IPS-18a (cell line): ENCODE results near the gene DONSON.
"Not testable (repeated sequence)": the region's sequence is repeated elsewhere in the genome, so short reads cannot be mapped to it uniquely, and the experiment has no call there.

ENCODE experiments used
- H3K27ac ChIP-seq: one replicate; pipeline ENCODE4 v1.5.1; 2013; ENCODE audit warnings: low read length
- H3K27me3 ChIP-seq: one replicate; pipeline ENCODE4 v1.6.1; 2013; ENCODE audit warnings: mild to moderate bottlenecking, low read length; ENCODE audit not compliant: control insufficient read depth, insufficient read depth
- H3K36me3 ChIP-seq: one replicate; pipeline ENCODE4 v1.6.1; 2013; ENCODE audit warnings: low read depth, low read length; ENCODE audit not compliant: control insufficient read depth
- H3K4me1 ChIP-seq: one replicate; pipeline ENCODE4 v1.6.1; 2013; ENCODE audit warnings: low read depth, low read length; ENCODE audit not compliant: control insufficient read depth
- H3K4me3 ChIP-seq: one replicate; pipeline ENCODE4 v1.5.1; 2013; ENCODE audit warnings: low read length
- H3K9ac ChIP-seq: one replicate; pipeline ENCODE4 v1.6.1; 2013; ENCODE audit warnings: mild to moderate bottlenecking, low read length, moderate library complexity
- H3K9me3 ChIP-seq: one replicate; pipeline ENCODE4 v1.6.1; 2013; ENCODE audit warnings: low read depth, low read length; ENCODE audit not compliant: control insufficient read depth

DONSON gene

GRCh38 chr21:33586927-33587326 is 1.6 kb downstream of the DONSON start:
- peaks cover 19% of the 10 kb centered on the region for H3K36me3 ChIP-seq
- H3K4me1 ChIP-seq, result peaks cover 12% of the 10 kb centered on the region
- H3K9ac ChIP-seq, result no peak overlapping the region
- H3K27ac ChIP-seq, result no peak overlapping the region
- H3K9me3 ChIP-seq, result no peaks in the 10 kb centered on the region
- peaks cover 6% of the 10 kb centered on the region for H3K27me3 ChIP-seq
- H3K4me3 ChIP-seq, result peak overlapping the region; percentile 90

- no peaks in the 10 kb centered on the region for H3K9me3 ChIP-seq
- H3K4me1 ChIP-seq, result peaks cover 9% of the 10 kb centered on the region
- H3K27me3 ChIP-seq, result peaks cover 6% of the 10 kb centered on the region
- peaks cover 27% of the 10 kb centered on the region for H3K36me3 ChIP-seq
- H3K27ac ChIP-seq, result no peak overlapping the region
- no peak overlapping the region for H3K9ac ChIP-seq
- no peak overlapping the region for H3K4me3 ChIP-seq
These were observed 4.0 kb downstream of the DONSON start for GRCh38 chr21:33584455-33584854.

GRCh38 chr21:33578959-33579542 is 9.4 kb downstream of the DONSON start:
- Histone ChIP-seq H3K36me3 (peaks cover 66% of the 10 kb centered on the region), H3K27ac (peak overlapping the region; percentile 59), H3K4me1 (no peaks in the 10 kb centered on the region)

GRCh38 chr21:33578214-33578613 is 10.3 kb downstream of the DONSON start:
- H3K27ac ChIP-seq, result no peak overlapping the region
- H3K4me1 ChIP-seq, result no peaks in the 10 kb centered on the region
- no peaks in the 10 kb centered on the region for H3K27me3 ChIP-seq
- no peaks in the 10 kb centered on the region for H3K9me3 ChIP-seq
- peaks cover 69% of the 10 kb centered on the region for H3K36me3 ChIP-seq
- H3K9ac ChIP-seq, result no peak overlapping the region
- no peak overlapping the region for H3K4me3 ChIP-seq

More at GRCh38 chr21:33578959-33579542, 9.4 kb downstream of the DONSON start:
- no peak overlapping the region for H3K9ac ChIP-seq
- no peaks in the 10 kb centered on the region for H3K27me3 ChIP-seq
- H3K9me3 ChIP-seq, result no peaks in the 10 kb centered on the region
- H3K4me3 ChIP-seq, result no peak overlapping the region

GRCh38 chr21:33576741-33577141 is 11.7 kb downstream of the DONSON start:
- not testable (repeated sequence) for H3K4me3 ChIP-seq, H3K27ac ChIP-seq, H3K9me3 ChIP-seq, H3K4me1 ChIP-seq, H3K9ac ChIP-seq, H3K27me3 ChIP-seq
- peaks cover 81% of the 10 kb centered on the region for H3K36me3 ChIP-seq

- Histone ChIP-seq H3K9me3 (no peaks in the 10 kb centered on the region), H3K4me3 (no peak overlapping the region), H3K4me1 (no peaks in the 10 kb centered on the region), H3K36me3 (peaks cover 97% of the 10 kb centered on the region), H3K27ac (no peak overlapping the region), H3K9ac (no peak overlapping the region), H3K27me3 (no peaks in the 10 kb centered on the region)
These were observed 16.1 kb downstream of the DONSON start for GRCh38 chr21:33572350-33572749.

GRCh38 chr21:33569991-33570390 is 18.5 kb downstream of the DONSON start:
- H3K4me1 ChIP-seq, result no peaks in the 10 kb centered on the region
- H3K36me3 ChIP-seq, result peaks cover 85% of the 10 kb centered on the region
- H3K9me3 ChIP-seq, result no peaks in the 10 kb centered on the region
- H3K4me3 ChIP-seq, result no peak overlapping the region
- no peak overlapping the region for H3K9ac ChIP-seq
- no peak overlapping the region for H3K27ac ChIP-seq
- no peaks in the 10 kb centered on the region for H3K27me3 ChIP-seq

GRCh38 chr21:33568448-33568847 is 20.0 kb downstream of the DONSON start:
- Histone ChIP-seq H3K27me3 (no peaks in the 10 kb centered on the region), H3K27ac (no peak overlapping the region), H3K36me3 (peaks cover 78% of the 10 kb centered on the region), H3K4me3 (no peak overlapping the region), H3K9me3 (no peaks in the 10 kb centered on the region), H3K9ac (no peak overlapping the region), H3K4me1 (no peaks in the 10 kb centered on the region)

- Histone ChIP-seq H3K27ac (no peak overlapping the region), H3K36me3 (peaks cover 77% of the 10 kb centered on the region)
These were observed 20.6 kb downstream of the DONSON start for GRCh38 chr21:33567914-33568313.

GRCh38 chr21:33566514-33566913 is 22.0 kb downstream of the DONSON start:
- Histone ChIP-seq H3K9ac (no peak overlapping the region), H3K4me3 (no peak overlapping the region), H3K27me3 (no peaks in the 10 kb centered on the region), H3K27ac (no peak overlapping the region), H3K36me3 (peaks cover 75% of the 10 kb centered on the region), H3K9me3 (no peaks in the 10 kb centered on the region), H3K4me1 (no peaks in the 10 kb centered on the region)

More at GRCh38 chr21:33567914-33568313, 20.6 kb downstream of the DONSON start:
- Histone ChIP-seq H3K4me1 (no peaks in the 10 kb centered on the region), H3K9me3 (no peaks in the 10 kb centered on the region), H3K27me3 (no peaks in the 10 kb centered on the region), H3K4me3 (no peak overlapping the region), H3K9ac (no peak overlapping the region)

- no peaks in the 10 kb centered on the region for H3K4me1 ChIP-seq
- no peak overlapping the region for H3K27ac ChIP-seq
These were observed 26.1 kb downstream of the DONSON start for GRCh38 chr21:33562389-33562788.

GRCh38 chr21:33561373-33561772 is 27.1 kb downstream of the DONSON start:
- H3K4me3 ChIP-seq, result no peak overlapping the region
- peaks cover 79% of the 10 kb centered on the region for H3K36me3 ChIP-seq
- H3K9me3 ChIP-seq, result no peaks in the 10 kb centered on the region
- no peak overlapping the region for H3K27ac ChIP-seq
- H3K4me1 ChIP-seq, result no peaks in the 10 kb centered on the region
- no peak overlapping the region for H3K9ac ChIP-seq
- no peaks in the 10 kb centered on the region for H3K27me3 ChIP-seq

More at GRCh38 chr21:33562389-33562788, 26.1 kb downstream of the DONSON start:
- Histone ChIP-seq H3K36me3 (peaks cover 77% of the 10 kb centered on the region), H3K4me3 (no peak overlapping the region), H3K9me3 (no peaks in the 10 kb centered on the region), H3K27me3 (no peaks in the 10 kb centered on the region), H3K9ac (no peak overlapping the region)
